HG02798 (cell line): ENCODE data around the gene HADH.
"Not testable (repeated sequence)": the region's sequence is repeated elsewhere in the genome, so short reads cannot be mapped to it uniquely, and the experiment has no call there.

Experiments used
- ATAC-seq: cut with Tn5 transposase; IDR thresholded peaks from one replicate; pipeline ENCODE4 v1.9.1; 2021; ENCODE audit warnings: mild to moderate bottlenecking; ENCODE audit not compliant: unreplicated experiment, poor library complexity

The HADH gene

GRCh38 chr4:108029016-108029720, 39.5 kb downstream of the HADH start:
- no peak for ATAC-seq

- ATAC-seq = no peak
These were observed 40.0 kb downstream of the HADH start for GRCh38 chr4:108029731-108030130.

- peak; percentile 97 for ATAC-seq
These were observed 40.6 kb downstream of the HADH start for GRCh38 chr4:108030332-108030731.

GRCh38 chr4:108031427-108032083, 41.9 kb downstream of the HADH start:
- ATAC-seq = no peak

- no peak for ATAC-seq
These were observed 43.7 kb downstream of the HADH start for GRCh38 chr4:108033348-108033747.

- no peak for ATAC-seq
These were observed 44.9 kb downstream of the HADH start for GRCh38 chr4:108034565-108034964.

GRCh38 chr4:108035691-108036090, 46.0 kb downstream of the HADH start:
- ATAC-seq = peak; percentile 23

- ATAC-seq = peak; percentile 97
These were observed 46.5 kb downstream of the HADH start for GRCh38 chr4:108036213-108036612.

- no peak for ATAC-seq
These were observed 48.2 kb downstream of the HADH start for GRCh38 chr4:108037884-108038283.

- no peak for ATAC-seq
These were observed 53.2 kb downstream of the HADH start for GRCh38 chr4:108042927-108043326.

GRCh38 chr4:108043526-108043925, 53.8 kb downstream of the HADH start:
- ATAC-seq = no peak

GRCh38 chr4:108044951-108045686, 55.4 kb downstream of the HADH start:
- ATAC-seq = no peak

GRCh38 chr4:108045687-108046024, 56.0 kb downstream of the HADH start:
- ATAC-seq = no peak

GRCh38 chr4:108047199-108047598, 57.5 kb downstream of the HADH start:
- no peak for ATAC-seq

GRCh38 chr4:108048157-108048556, 58.5 kb downstream of the HADH start:
- no peak for ATAC-seq

GRCh38 chr4:108048997-108049396, 59.3 kb downstream of the HADH start:
- no peak for ATAC-seq

- no peak for ATAC-seq
These were observed 59.7 kb downstream of the HADH start for GRCh38 chr4:108049406-108049805.

- ATAC-seq = not testable (repeated sequence)
These were observed 60.8 kb downstream of the HADH start for GRCh38 chr4:108050166-108051111.

- ATAC-seq = no peak
These were observed 61.7 kb downstream of the HADH start for GRCh38 chr4:108051343-108051742.

- ATAC-seq = no peak
These were observed 63.0 kb downstream of the HADH start for GRCh38 chr4:108052558-108053120.
